Measurements from ENCODE around the gene ZC3H13.

DNA sequence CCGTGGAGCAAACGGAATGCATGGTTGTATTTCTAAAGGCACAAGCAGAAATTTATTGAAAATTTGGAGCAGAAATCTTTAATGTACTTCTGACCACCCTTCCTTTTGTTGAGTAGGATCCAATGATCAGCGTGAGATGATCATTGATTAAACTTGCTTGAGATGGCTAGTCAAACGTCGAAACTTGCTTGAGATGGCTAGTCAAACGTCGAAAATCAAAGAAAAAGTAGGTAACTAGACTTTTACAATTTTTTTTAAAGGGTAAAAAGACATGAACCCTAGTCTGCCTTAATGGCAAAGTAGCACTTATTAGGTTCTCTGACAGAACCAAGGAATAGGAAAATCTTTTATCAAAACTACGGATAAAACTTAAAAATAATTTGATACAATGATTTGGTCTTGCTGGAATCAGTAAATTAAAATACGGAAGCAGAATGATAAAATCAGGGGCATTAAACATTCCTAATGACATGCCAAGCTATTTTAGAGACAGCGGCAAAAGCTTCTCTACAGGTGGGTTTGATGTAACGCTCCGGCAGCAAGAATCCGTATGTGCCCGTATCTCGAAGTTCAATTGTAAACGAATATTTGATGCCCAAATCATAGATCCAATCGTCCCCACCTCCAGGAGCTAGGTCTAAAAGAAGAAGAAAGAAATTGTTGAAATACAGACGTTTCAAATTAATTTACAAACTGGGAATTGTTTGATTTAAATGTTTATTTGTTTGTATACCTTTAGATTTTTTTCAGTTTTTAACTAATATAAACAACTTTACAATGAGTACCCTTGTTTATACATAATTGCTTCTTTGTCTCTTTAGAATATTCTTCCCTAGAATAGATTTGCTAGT lies 841 bp upstream of the ZC3H13 start:
- TF ChIP-seq POLR2AphosphoS5 (IDR thresholded peaks at IDR 0.05; ENCODE audit: low read depth, low read length) (no peak), POLR2A (IDR thresholded peaks at IDR 0.05; ENCODE audit: low read depth, low read length) (no peak), TAF1 (IDR thresholded peaks at IDR 0.05; ENCODE audit: borderline replicate concordance, low read depth, low read length) (no peak)

Data from GM12892 (cell line).